Stimulated activated CD4-positive, alpha-beta T cell treated with anti-CD3 and anti-CD28 coated beads, Interleukin-12 subunit alpha, Interleukin-12 subunit beta, amount 100 ng/mL, for 4 hours (primary cell): ENCODE measurements around the gene MEA1.

ENCODE experiments used
- DNase-seq: peaks from one replicate; pipeline ENCODE4 v3.0.0-alpha.2; 2020

Gene MEA1

DNA sequence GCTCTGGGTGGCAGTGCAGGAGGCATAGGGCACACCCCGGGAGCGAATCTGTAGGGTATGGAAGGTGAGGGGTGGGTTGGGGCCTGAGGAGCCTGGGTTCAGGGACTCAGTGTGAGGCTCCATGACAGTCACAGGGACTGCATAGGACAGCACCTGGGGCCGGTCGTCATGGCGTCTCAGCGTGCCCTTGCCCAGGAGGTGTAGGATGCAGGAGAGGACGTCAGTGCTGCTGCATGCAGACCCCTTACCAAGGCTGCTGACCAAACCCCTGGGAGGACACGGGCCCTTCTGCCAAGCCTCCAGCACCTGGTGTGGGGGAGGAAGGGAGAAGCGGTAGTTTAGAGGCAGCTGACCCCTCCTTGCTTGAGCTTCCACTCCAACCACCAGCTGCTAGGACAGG is 24.0 kb upstream of the MEA1 start:
- no peak for DNase-seq

- no peak for DNase-seq
Measured at GRCh38 chr6:43037197-43037596, 23.5 kb upstream of the MEA1 start.

DNA sequence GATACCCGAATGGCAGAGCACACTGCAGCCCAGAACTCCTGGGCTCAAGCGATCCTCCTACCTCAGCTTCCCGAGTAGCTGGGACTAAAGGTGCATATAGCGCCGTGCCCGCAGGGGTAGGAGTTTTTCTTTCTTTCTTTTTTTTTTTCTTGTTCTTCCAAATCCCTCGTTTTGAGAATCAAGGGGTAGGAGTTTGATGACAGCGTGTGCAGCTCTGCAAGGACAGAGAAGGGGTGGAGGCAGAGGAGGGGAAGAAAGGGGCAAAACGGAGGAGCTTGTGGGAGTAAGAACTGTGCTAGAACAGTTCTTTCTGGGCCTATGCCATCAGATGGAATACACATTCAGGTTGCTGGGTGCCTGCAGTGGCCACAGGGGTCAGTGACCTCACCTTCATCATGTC is 23.0 kb upstream of the MEA1 start:
- DNase-seq, result no peak

DNA sequence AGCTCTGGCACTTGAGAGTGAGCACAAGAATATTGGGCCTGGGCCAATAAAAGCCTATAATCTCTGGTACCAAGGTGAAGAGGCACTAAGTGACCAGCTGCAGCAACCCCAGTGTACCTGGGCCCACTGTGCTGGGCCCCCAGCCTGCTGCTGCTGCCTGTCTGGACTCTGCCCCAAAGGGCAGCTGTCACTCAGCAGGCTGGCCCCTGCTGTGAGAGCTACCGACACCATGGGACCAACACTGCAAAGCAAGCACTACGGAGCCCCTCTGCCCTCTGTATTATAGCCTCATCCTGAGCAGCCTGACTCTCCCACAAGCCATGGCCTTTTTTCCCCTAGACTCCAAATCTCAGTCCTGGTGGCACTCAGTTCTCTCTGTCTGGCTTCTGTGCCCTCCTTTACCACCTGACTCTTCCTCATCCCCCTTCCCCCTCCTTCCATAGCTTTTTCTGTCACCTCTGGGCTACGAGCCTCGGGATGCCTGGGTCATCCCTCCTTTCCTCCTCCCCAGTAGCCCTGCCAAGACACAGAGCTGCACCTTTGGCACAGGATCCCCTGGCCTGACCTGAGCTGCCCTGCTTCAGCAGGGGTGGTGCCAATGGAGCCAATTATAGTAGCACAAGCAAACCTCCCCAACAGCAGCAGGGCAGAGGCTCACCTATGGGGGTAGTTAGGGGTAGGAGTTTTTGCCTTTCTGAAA is 21.9 kb upstream of the MEA1 start:
- no peak for DNase-seq

DNA sequence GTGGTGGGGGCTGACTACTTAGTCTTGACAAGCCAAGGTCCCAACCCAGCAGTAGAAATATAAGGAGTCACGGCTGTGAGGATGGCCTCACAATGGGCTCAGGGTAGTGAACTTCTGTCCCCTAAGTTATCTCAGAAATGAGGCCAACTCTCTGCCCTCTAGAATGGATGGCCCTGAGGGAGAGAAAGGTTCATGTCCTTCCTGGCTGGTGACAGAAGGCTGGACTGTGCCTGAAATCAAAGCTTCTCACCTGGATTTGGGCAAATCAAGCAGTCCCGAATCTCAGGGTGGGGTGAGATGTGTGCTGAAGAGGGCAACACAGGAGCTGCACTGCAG is 20.4 kb upstream of the MEA1 start:
- DNase-seq, result no peak

- no peak for DNase-seq
Measured at GRCh38 chr6:43033496-43034189, 19.9 kb upstream of the MEA1 start.

- no peak for DNase-seq
Measured at GRCh38 chr6:43032326-43032725, 18.6 kb upstream of the MEA1 start.

DNA sequence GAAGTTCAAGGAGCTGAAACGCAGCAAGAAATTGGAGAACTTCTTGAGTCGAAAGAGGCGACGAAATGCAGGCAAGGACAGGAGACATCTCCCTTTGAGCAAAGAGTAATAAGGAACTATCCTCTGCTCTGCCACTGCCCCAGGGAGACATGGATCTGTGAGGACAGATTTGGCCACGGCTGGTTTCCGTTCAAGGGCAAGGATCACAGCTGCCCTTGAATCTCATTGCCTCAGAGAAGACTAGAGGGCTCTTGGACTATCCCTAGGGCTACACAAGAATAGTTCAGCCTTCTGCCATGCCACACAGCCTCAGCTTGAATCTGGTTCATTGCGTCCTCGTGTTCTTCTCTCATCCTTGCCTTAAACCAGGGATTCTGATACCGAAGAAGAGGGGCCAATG is 15.4 kb upstream of the MEA1 start:
- DNase-seq, result no peak

DNA sequence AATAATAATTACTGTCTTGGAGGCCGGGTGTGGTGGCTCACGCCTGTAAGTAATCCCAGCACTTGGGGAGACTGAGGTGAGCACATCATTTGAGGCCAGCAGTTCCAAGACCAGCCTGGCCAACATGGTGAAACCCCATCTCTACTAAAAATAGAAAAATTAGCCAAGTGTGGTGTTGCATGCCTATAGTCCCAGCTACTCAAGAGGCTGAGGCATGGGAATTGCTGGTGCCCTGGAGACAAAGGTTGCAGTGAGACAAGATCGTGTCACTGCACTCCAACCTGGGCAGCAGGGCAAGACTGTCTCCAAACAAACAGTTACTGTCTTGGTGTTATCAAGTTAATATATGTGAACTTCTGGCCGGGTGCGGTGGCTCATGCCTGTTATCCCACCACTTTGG is 12.6 kb upstream of the MEA1 start:
- DNase-seq, result no peak

GRCh38 chr6:43024436-43024835 is 10.7 kb upstream of the MEA1 start:
- DNase-seq, result no peak

DNA sequence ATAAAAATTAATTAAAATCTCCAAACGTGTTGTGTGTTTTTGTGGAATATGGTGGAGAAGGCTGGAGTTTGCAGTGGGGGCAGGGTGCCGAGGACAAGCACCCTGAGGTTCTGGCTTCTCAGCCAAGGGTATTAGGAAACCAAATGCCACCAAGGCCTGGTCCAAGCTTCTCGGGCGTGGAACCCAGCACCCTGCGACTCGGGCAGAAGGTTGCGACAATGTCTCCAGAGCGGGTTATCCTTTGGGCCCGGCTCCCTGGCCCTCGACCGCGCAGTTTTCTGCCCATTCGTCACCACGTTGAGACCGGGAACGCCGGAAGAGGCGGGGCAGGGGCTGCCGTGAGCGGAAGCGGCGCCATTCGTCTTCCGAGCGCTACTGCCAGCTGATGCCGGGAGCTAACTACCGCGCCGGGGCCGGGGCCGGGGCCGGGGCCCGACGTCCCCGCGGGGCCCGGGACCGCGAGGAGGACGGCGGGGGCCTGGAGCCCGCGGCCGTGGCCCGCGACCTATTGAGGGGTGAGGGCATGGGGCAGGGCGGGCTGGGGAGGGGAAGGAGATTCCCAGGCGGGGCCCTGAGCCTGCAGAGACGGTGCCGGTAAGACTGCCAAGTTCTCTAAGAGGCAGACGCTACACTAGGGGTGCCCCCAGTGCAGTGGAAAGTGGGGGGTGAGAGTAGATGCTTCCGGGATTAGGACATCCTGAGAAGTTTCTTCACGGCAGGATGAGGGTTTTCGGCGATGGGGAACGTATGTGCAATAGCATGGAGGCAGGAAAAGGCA is 7.7 kb upstream of the MEA1 start, which contains the start of gene RRP36:
Gene RRP36, plus strand, starts transcription at position 354 of the 778 bp plus-strand sequence. Its CDS starts 32 bp downstream, at position 386.
- DNase-seq, result peak; percentile 76

GRCh38 chr6:43020847-43021246 is 7.1 kb upstream of the MEA1 start:
- DNase-seq, result no peak

GRCh38 chr6:43020052-43020705 is 6.4 kb upstream of the MEA1 start:
- DNase-seq, result no peak

- no peak for DNase-seq
Measured at GRCh38 chr6:43019152-43019551, 5.4 kb upstream of the MEA1 start.

DNA sequence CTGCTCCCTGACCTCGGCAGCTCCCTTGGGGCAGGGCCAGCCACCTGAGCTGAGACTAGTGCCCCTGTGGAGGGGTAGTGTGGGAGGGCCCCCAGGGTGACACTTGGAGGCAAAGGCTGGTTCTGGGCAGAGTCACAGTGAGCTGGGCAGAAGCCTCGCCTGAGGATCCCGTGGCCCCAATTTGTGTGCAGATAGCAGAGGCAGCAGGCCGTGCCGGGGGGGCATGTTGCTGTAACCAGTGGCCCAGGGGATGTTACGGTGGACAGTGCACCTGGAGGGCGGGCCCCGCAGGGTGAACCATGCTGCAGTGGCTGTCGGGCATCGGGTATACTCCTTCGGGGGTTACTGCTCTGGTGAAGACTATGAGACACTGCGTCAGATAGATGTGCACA is 3.2 kb upstream of the MEA1 start:
- DNase-seq, result no peak

DNA sequence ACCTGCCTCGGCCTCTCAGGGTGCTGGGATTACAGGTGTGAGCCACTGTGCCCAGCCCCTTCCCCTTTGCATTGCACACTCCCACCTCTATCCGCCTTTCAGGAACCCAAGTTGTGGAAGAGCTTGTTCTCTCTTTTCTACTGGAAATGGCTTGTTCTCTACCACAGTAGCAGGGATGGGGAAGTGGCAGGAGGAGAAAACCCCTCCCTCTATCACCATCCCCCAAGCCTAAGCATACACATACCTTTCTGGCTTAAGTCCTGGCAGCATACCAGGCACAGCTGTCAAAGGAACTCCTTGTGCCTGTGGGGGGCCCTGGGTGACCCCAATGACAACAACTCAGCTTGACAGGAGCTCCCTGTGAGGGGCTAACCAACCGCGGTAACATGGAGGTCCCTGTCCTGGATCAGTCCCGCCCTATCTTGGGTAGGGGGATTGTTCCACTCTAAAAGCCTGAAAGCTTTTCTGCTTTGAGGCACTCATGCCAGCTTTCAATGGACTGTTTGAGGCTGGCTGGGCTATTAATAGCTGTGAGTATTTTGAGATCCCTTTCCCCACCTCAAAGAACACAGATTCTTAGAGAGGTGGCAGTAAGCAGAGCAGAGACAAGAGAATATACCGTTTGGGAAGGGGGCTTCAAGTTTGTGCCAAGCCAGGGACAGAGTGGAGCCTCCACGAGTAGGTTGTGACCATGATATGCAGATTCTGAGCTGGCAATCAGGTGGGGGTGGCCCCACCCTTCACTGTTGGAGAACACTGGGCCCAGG is 2.6 kb upstream of the MEA1 start:
- DNase-seq, result no peak

DNA sequence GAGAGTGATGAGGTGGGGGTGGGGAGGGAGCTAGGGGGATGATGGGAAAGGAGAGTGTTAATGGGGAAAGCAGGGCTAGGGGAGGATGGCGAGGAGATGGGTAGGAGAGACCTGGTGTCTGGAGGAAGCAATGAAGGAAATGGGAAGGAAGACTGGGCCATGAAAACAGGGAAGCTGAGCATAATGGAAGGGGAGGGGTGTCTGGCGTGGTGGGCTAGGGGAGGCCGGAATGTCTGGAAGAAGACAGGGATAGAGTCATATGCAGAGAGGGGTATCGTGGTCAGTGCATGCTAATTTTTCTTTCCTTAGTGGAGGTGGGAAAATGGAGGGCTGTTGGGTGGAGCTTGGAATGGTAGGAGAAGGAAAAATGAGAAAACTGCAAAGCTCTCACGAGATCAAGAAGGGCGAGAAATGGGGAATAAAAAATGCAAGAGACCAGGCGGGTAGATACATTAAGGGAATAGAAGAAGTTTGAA is 726 bp upstream of the MEA1 start:
- DNase-seq, result no peak

GRCh38 chr6:43013097-43013842 is 476 bp downstream of the MEA1 start:
- no peak for DNase-seq

DNA sequence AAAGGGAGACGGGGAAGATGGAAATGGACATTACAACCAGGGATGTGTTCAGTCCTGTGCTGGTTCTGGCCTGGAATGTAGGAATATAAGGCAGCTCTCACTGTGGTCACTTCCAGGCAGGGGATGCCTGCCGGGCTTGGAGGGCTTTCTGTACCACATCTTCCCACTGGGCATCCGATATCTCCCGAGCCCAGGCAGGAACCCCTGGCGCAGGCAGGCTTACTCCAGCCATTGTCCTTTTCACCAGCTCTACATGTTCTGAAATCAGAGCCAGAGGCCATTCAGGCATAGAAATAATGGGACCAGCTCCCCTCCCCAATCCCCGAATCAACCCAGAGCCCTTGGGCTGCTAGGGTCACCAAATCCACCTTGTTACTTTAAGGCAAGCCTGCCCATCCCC is 1.4 kb downstream of the MEA1 start:
- DNase-seq, result no peak

DNA sequence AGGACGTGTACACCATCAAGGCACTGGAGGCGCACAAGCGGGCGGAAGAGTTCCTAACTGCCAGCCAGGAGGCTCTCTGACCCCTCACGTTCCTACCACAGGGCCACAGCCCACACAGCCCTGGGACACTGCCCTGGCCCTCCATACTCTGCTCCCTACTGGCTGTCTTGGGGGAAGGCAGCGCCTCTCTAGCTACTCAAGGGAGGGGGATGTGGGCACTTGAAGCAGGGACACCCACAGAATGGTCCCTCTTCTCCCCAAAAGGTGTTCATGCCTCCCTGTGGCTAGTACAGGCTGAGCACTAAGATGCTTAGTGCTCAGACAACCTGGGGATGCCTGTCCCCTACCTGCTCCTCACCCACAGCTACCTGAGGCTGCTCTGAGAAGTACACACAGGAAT is 2.5 kb downstream of the MEA1 start:
- no peak for DNase-seq

GRCh38 chr6:43009124-43009523 is 4.6 kb downstream of the MEA1 start:
- peak; percentile 32 for DNase-seq

GRCh38 chr6:43007126-43007525 is 6.6 kb downstream of the MEA1 start:
- DNase-seq, result no peak
